SH-SY5Y (cell line): ENCODE measurements around the gene KASH5.

ENCODE experiments used
- GATA2 ChIP-seq: IDR thresholded peaks from 2 replicates; pipeline ENCODE4 v1.6.1; 2011; ENCODE audit warnings: mild to moderate bottlenecking, low read depth, low read length
- GATA3 ChIP-seq: IDR thresholded peaks from 2 replicates; pipeline ENCODE4 v1.6.1; 2011; ENCODE audit warnings: low read depth, mild to moderate bottlenecking, low read length, moderate library complexity

Gene KASH5

DNA sequence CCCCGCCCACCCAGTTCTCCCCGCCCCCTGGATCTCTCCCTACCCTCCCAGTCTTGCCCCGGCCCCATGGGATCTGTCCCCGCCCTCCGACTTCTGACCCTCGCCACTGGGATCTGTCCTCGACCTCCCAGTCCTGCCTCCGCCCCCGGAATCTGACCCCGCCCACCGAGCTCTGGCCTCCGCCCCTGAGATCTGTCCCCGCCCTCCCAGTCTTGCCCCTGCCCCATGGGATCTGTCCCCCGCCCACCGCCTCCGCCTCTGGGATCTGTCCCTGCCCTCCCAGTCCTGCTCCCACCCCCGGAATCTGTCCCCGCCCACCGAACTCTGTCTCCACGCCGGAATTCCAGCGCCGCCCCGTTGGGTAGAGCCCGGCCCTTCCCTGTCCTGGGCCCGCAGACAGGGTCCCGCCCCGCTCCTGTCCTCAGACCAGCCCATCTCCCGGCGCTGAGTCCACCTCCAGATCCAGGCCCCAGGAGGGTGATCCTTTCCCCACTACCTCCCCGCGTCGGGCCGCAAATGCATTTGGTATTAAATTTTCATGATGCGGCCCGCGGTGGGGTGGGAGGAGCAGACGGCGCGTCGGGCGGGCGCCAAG lies 54.8 kb downstream of the KASH5 start:
- TF ChIP-seq GATA2: no peak
- no peak for TF ChIP-seq GATA3

DNA sequence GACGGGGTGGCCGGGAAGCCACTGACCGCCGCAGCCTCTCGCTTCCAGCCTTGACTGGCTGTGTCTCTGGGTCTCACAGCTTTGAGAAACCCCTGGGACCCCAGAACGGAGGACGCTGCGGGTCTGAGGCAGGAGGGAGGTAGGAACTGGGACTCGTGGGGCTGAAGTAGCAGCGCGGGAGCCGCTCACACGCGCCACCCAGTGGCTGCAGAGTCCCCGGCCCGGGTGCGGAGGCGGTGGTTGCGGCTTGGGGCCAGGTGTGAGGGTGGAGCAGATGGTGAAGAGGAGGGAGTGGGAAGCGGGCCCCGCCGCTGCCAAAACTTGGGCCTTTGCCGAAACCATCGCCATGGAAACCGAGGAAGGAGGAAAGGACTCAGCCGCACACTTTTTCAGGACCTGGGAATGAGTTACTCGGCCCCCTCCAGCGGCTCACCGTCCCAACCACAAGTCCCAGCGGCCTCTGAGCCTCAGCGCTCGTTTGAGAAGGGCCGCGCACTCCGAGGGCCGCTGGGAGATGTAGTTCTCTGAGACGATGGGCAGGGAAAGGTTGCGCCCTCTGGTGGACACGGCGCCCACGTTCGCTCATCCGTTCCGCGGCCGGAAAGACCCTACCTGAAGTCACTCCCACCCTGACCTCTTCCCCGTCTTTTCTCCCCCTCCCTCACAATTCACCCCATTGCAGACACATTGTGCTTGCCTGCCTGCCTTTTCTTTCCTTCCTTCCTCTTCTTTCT lies 55.5 kb downstream of the KASH5 start:
- TF ChIP-seq GATA3 (no peak), GATA2 (no peak)

DNA sequence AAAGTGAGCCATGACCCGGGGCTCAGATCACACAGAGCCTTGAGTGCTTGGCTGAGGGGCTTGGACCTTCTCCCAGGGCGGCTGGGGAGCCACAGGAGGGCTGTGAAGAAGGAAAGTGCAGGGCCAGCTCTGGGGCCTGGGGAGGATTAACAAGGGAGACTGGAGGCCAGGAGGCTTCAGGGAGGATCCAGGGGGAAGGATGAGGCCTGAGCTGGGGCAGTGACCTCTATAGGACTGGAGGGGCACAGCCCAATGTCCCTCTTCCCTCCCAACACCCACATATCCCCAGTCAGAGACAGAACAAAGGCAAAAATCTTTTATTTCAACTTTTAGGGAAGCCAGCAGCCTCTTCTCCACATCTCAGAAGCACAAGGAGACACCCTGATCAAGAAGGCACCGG lies 57.9 kb downstream of the KASH5 start:
- TF ChIP-seq GATA3 (no peak), GATA2 (no peak)

- TF ChIP-seq GATA3 (no peak), GATA2 (no peak)
Observed at GRCh38 chr19:49447485-49448431, 59.7 kb downstream of the KASH5 start.

DNA sequence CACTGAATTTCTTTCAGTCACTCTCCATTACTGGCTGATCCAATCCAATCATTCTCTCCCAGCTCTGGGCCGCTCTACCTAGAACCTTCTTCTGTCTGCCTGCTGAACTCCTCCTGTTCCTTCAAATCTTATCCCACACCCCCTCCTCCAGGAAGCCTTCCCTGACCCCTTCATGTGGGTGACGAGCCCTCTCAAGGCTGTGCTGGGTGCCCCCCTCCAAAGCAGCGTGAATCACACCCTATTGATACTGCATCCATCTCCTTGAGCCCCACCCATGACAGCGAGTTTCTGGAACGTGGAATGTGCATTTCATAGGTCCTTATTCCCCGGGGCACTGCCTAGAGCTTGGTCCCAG lies 60.4 kb downstream of the KASH5 start:
- TF ChIP-seq GATA2 (no peak), GATA3 (no peak)

DNA sequence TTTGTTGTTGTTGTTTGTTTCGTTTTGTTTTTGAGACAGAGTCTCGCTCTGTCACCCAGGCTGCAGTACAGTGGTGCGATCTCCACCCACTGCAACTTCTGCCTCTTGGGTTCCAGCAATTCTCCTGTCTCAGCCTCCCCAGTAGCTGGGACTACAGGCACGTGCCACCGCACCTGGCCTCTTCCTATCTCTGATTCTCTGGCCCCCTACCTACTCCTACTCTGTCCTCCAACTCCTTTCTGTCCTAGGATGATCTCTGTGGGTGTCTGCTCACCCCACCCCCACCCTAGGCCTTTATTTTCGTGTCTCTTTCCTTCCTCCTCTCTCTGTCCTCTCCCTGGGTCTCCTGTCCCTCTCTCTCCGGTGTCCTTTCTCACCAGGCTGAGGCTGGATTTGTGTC lies 62.4 kb downstream of the KASH5 start:
- TF ChIP-seq GATA3: no peak
- no peak for TF ChIP-seq GATA2

DNA sequence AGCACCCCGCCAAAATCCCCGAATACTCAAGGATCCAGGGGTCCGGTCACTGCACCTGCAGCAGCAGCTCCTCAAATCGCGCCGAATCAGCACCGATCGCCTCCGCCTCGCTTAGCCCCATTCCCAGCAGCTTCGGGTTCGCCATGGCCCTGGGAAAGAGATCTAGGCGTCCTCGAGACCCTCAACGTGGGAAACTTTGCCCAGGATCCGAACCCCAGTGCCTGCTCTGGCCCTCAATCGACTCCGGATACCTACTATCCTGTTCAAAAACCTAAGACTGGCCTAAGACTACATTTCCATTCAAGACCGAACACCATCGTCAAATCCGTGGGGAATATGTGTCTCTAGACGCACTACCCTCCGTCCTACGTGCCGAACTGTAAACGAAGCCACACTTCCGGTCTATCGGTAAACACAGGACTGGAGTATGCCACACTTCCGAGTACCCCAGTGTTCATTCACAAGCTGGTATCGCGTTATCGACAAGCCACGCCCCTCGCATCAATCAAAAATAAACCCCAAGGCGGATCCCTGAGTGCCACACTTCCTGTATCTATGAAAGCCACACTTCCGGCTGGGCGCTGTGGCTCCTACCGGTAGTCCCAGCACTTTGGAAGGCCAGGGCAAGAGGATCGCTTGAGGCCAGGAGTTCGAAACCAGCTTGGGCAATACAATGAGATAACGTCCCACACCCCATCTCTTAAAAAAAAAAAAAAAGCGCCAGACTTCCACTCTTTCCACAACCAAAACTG lies 63.6 kb downstream of the KASH5 start, which contains the start of gene PIH1D1:
PIH1D1 (minus strand) TSS at position 385 of the 752 bp plus-strand sequence; CDS start at position 145, 240 bp downstream.
- TF ChIP-seq GATA2 (peak; percentile 48), GATA3 (no peak)

DNA sequence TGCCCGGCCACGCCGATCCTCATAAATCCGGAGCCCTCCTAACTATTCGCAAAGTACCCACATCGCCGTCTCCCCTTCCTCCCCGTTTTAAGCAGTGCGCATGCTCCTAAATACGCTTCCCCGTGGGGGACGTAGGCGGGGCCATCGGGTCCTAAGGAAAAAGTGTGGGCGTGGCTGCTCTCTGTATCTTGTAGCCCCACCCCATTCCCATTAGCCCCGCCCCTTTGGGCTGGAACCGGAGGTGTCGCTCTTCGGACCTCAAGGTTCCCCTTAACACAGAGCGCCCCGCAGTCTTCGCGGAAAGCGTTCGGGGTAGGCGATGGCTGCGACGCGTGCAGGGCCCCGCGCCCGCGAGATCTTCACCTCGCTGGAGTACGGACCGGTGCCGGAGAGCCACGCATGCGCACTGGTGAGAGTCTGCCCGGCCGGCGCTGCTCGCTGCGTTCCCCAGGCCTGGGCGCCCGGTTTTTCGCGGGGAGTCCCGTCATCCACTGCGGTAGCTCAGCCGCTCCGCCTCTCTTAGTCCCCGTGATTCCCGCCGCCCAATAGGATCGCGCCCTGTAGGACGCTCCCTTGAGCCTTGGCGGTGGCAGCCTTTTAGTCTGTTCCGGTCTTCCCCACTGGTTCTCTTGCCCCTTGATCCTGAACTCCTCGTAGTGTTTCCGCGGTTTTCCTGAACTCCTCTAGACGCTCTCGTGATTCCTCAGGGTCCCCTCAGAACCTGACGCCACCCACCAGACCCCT lies 65.1 kb downstream of the KASH5 start, which contains the start of gene ALDH16A1:
ALDH16A1 (plus strand) TSS at position 213 of the 744 bp plus-strand sequence; CDS start at position 320, 107 bp downstream.
- TF ChIP-seq GATA2: no peak
- TF ChIP-seq GATA3: no peak

DNA sequence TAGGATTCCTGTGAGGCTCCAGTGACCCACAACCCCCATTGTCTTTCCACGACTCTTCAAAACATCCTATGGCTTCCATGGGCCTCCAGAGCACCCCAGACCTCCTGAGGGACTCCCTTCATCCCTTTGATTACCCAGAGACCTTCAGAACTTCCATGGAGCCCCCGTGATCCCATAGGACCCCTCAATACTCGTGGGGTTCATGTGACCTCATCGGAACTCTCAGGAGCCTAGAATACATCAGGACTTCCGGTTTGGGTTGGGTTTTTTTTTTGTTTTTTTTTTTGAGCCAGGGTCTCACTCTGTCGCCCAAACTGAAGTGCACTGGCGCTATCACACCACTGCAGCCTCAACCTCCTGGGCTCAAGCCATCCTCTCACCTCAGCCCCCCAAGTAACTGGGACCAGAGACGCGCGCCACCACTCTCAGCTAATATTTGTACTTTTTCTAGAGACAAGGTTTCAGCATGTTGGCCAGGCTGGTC lies 65.8 kb downstream of the KASH5 start:
- TF ChIP-seq GATA3 (no peak), GATA2 (no peak)

DNA sequence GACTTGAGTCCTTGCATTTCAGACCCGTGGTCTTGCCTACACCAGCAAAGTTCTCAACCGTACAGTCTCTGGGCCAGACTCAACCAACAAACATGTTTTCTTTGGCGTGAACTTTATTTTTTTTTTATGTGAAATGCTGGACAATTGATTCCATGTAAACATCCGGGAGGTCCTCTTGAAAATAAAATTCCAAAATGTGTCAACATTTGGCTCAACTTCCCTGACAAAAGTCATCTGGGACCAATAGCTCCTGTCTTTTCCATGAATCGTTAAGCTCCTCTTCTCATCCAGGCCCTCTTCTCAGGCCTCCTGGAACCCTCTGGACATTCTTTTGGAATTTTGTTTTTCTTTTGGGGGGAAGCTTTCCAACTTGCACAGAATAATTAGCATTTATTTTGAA lies 67.7 kb downstream of the KASH5 start:
- no peak for TF ChIP-seq GATA2

GRCh38 chr19:49456326-49456725 lies 68.3 kb downstream of the KASH5 start:
- TF ChIP-seq GATA3 (no peak), GATA2 (no peak)

GRCh38 chr19:49458567-49458903 lies 70.5 kb downstream of the KASH5 start:
- TF ChIP-seq GATA3 (no peak), GATA2 (no peak)

DNA sequence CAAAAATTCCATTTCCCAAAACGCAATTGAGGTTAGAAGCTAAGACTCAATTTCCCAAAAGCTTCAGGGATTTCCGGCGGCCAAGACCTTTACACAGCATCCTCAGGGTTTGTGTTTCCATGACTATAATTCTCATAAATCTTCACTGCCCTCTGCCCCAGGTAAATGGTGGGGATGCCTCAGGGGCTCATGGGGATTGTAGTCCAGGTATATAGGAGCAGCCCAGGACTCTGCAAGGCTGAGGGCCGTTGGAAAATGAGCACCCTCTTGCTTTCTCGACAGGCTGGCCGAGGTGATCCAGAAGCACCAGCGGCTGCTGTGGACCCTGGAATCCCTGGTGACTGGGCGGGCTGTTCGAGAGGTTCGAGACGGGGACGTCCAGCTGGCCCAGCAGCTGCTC lies 71.3 kb downstream of the KASH5 start:
- TF ChIP-seq GATA3 (no peak), GATA2 (no peak)

DNA sequence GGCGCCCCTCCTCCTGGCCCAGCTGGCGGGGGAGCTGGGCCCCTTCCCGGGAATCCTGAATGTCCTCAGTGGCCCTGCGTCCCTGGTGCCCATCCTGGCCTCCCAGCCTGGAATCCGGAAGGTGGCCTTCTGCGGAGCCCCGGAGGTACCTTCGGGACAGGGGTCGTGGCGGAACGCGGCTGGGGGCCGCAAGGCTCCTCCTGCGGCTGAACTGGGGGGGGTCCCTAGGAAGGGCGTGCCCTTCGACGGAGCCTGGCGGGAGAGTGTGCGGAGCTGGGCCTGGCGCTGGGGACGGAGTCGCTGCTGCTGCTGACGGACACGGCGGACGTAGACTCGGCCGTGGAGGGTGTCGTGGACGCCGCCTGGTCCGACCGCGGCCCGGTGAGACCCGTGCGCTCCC lies 73.6 kb downstream of the KASH5 start:
- TF ChIP-seq GATA3 (no peak), GATA2 (no peak)

- TF ChIP-seq GATA3 (no peak), GATA2 (no peak)
Observed at GRCh38 chr19:49462492-49462891, 74.4 kb downstream of the KASH5 start.
